HUES64 (cell line): ENCODE data around the gene SUMO3.

Experiments
- H3K27ac ChIP-seq: 2 replicates; pipeline ENCODE4 v1.7.0; 2013; ENCODE audit warnings: low read depth, low read length, inconsistent platforms
- H3K27me3 ChIP-seq: 2 replicates; pipeline ENCODE4 v1.6.1; 2013; ENCODE audit warnings: mild to moderate bottlenecking, low read length; ENCODE audit not compliant: insufficient read depth
- H3K36me3 ChIP-seq: 2 replicates; pipeline ENCODE4 v1.6.1; 2013; ENCODE audit warnings: mild to moderate bottlenecking, low read length; ENCODE audit not compliant: insufficient read depth
- H3K4me1 ChIP-seq: 2 replicates; pipeline ENCODE4 v1.6.1; 2013; ENCODE audit warnings: mild to moderate bottlenecking, low read length, moderate library complexity; ENCODE audit not compliant: insufficient read depth
- H3K4me3 ChIP-seq: 2 replicates; pipeline ENCODE4 v1.5.1; 2013; ENCODE audit warnings: mild to moderate bottlenecking, low read length, moderate library complexity
- H3K9ac ChIP-seq: 2 replicates; pipeline ENCODE4 v1.6.1; 2013; ENCODE audit warnings: mild to moderate bottlenecking, low read depth, low read length
- H3K9me3 ChIP-seq: 2 replicates; pipeline ENCODE4 v1.6.1; 2013; ENCODE audit warnings: low read depth, low read length; ENCODE audit not compliant: insufficient read depth
- WGBS: fragments of 150-250, 120-280 bp; methylation state at CpG from one replicate; pipeline ENCODE4 v1.1.7; 2013; ENCODE audit warnings: missing lambda C conversion rate; 5-methylcytosine and 5-hydroxymethylcytosine counted together

The SUMO3 gene

GRCh38 chr21:44761747-44762208, 56.1 kb downstream of the SUMO3 start:
- Histone ChIP-seq H3K27me3 (no peaks in the 10 kb centered on the region), H3K9ac (no peak overlapping the region), H3K4me1 (0 out of 2 replicates have a peak, but pooled peaks cover 2% of the 10 kb centered on the region), H3K9me3 (no peaks in the 10 kb centered on the region), H3K27ac (no peak overlapping the region), H3K4me3 (no peak overlapping the region), H3K36me3 (no peaks in the 10 kb centered on the region)
- 92% methylated on average over 14 of the region's 14 CpGs for WGBS

GRCh38 chr21:44761011-44761729, 56.7 kb downstream of the SUMO3 start:
- WGBS = 72% methylated on average over 20 of the region's 21 CpGs
- Histone ChIP-seq H3K4me3 (no peak overlapping the region), H3K27me3 (no peaks in the 10 kb centered on the region), H3K9me3 (no peaks in the 10 kb centered on the region), H3K27ac (no peak overlapping the region), H3K36me3 (no peaks in the 10 kb centered on the region), H3K4me1 (0 out of 2 replicates have a peak, but pooled peaks cover 2% of the 10 kb centered on the region), H3K9ac (no peak overlapping the region)

GRCh38 chr21:44760376-44760775, 57.5 kb downstream of the SUMO3 start:
- WGBS = 77% methylated on average over 9 of the region's 9 CpGs
- no peaks in the 10 kb centered on the region for H3K27me3 ChIP-seq
- no peaks in the 10 kb centered on the region for H3K9me3 ChIP-seq
- H3K36me3 ChIP-seq = no peaks in the 10 kb centered on the region
- 0 out of 2 replicates have a peak, but pooled peaks cover 2% of the 10 kb centered on the region for H3K4me1 ChIP-seq
- no peak overlapping the region for H3K4me3 ChIP-seq
- no peak overlapping the region for H3K27ac ChIP-seq
- H3K9ac ChIP-seq = no peak overlapping the region

GRCh38 chr21:44759628-44760285, 58.1 kb downstream of the SUMO3 start:
- WGBS = 89% methylated on average over 22 of the region's 22 CpGs
- Histone ChIP-seq H3K4me3 (no peak overlapping the region), H3K36me3 (no peaks in the 10 kb centered on the region), H3K27me3 (no peaks in the 10 kb centered on the region), H3K9ac (no peak overlapping the region), H3K9me3 (no peaks in the 10 kb centered on the region), H3K4me1 (0 out of 2 replicates have a peak, but pooled peaks cover 2% of the 10 kb centered on the region), H3K27ac (no peak overlapping the region)

DNA sequence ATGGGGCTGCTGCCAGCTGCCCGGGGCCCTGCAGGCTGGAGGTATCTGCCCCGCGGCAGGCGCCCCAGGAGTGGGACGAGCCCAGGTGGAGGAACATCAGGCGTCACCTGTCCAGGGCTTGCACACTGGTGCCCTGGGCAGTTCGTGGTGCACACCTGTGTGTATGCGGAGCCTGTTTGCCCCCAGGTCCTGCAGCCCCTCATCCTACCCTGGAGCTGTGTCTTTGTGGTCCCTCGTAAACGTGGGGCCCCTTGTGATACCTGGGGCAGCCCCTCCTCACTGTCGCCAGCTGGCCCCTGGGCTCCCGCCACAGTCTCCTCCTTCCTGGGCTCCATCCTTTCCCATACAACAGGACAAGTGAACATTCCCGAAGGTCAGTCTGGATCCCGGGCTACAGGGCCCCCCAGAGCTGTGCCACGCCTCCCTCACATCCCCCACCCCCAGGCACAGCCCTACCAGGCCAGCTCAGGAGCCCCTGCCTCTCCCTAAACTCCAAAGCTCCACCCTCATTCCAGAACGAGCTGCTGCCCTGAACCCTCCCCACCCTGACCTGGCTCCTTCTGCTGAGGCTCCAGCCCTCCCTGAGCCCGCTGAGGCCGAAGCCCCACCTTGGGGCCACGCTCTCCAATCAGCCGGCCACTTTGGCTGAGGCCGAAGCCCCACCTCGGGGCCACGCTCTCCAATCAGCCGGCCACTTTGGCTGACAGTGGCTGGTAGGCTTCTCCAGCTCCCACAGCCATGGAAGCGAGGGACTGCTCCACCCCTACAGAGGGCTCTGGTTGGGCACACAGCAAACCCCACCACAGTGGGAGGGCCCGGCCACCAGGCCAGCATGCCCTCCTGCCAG, 58.9 kb downstream of the SUMO3 start:
- no peaks in the 10 kb centered on the region for H3K36me3 ChIP-seq
- H3K9me3 ChIP-seq = no peaks in the 10 kb centered on the region
- 0 out of 2 replicates have a peak, but pooled peaks cover 2% of the 10 kb centered on the region for H3K4me1 ChIP-seq
- H3K27me3 ChIP-seq = no peaks in the 10 kb centered on the region
- H3K4me3 ChIP-seq = no peak overlapping the region
- H3K27ac ChIP-seq = no peak overlapping the region
- 82% methylated on average over 26 of the region's 26 CpGs for WGBS
- H3K9ac ChIP-seq = no peak overlapping the region

DNA sequence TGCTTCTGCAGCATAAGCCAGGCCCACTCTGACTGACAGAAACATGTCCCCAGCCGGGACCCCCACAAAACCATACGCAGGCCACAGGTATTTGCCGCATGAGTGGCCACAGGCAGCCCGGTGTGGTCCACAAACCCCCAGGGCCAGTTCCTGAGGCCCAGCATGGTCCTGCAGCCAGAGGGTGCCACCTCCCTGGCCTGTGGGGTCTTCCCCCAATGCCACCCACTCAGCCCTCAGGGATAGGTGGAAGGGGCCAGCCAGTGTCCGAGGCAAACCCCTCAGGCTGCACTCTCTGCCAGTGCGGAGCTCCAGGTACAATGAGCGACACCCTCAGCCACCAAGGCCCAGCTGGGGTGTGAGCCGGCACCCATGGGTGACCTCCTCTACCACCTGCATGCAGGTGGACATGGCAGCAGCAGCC, 59.7 kb downstream of the SUMO3 start:
- no peak overlapping the region for H3K27ac ChIP-seq
- H3K9me3 ChIP-seq = no peaks in the 10 kb centered on the region
- H3K4me1 ChIP-seq = 0 out of 2 replicates have a peak, but pooled peaks cover 2% of the 10 kb centered on the region
- no peak overlapping the region for H3K9ac ChIP-seq
- no peak overlapping the region for H3K4me3 ChIP-seq
- H3K27me3 ChIP-seq = no peaks in the 10 kb centered on the region
- WGBS = 96% methylated on average over 8 of the region's 8 CpGs
- H3K36me3 ChIP-seq = no peaks in the 10 kb centered on the region

GRCh38 chr21:44757731-44758130, 60.1 kb downstream of the SUMO3 start:
- no peak overlapping the region for H3K27ac ChIP-seq
- WGBS = 94% methylated on average over 6 of the region's 6 CpGs
- H3K36me3 ChIP-seq = no peaks in the 10 kb centered on the region
- H3K9ac ChIP-seq = no peak overlapping the region
- no peaks in the 10 kb centered on the region for H3K27me3 ChIP-seq
- no peaks in the 10 kb centered on the region for H3K9me3 ChIP-seq
- peaks cover 3% of the 10 kb centered on the region; the same call in 1 of the 2 replicates for H3K4me1 ChIP-seq
- no peak overlapping the region for H3K4me3 ChIP-seq

DNA sequence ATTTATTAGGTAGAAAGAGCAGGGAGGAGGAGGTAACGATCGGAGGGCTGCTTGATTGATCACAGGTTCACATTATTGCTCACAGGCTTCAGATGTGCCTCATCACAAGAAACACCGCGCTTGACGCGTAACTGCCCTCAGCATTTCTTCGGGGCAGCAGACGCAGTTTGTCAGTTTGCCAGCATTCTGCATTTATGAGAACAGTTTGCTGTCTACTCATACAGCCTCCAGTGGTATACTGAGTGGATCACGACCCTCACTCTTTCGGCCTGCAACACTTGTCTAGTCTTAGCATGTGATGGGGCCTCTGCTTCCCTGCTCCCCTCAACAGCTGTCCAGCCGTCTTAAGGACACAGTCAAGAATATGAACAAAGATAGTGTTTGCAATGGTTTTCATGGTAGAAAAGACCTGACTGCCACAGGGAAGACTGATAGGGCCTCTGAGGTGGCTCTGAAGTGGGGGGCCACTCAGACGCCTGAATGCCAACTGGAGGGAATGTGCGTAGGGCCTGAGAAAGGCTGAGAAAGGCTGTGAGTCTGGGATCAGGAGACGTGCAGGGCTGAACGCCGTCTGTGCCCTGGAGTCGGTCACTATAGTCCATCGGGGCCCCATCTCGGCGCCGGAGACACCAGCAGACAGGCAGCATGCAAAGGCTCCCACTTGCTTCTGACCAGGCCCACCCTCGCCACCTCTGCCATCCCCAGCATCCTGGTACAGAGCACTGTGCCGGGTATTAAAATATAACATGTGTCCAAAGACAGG, 61.3 kb downstream of the SUMO3 start:
- peaks cover 5% of the 10 kb centered on the region; the same call in 1 of the 2 replicates for H3K4me1 ChIP-seq
- no peaks in the 10 kb centered on the region for H3K27me3 ChIP-seq

More for the DNA sequence above, 61.3 kb downstream of the SUMO3 start:
- H3K9ac ChIP-seq = no peak overlapping the region
- H3K9me3 ChIP-seq = no peaks in the 10 kb centered on the region
- H3K27ac ChIP-seq = no peak overlapping the region
- H3K36me3 ChIP-seq = no peaks in the 10 kb centered on the region
- WGBS = 94% methylated on average over 23 of the region's 23 CpGs
- H3K4me3 ChIP-seq = no peak overlapping the region
